Measurements from ENCODE around the gene FRAS1.

DNA sequence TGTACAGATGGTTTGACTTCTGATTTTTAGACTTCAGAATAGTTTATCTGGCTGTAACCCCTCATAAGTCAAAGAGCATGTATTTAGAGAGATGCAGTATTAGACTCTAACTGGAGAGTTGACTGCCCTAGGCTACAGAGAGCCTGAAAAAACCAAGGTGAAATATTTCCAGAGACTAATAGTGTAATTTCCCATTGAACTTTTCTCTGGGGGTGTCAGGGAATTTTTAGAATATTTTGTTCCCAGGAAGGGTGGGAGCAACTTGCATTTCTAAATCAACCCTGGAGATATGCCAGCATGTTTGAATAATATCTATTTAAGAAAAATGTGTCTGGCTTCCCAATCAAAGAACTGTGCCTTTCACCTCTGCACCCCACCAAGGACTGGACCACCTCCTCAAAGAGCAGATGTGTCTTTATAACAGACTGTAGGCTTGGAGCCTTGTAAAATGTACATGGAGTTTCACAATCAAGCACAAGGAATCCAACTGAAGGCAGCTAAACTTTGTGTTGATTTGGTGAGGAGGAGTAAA is 496.5 kb downstream of the FRAS1 start:
- TF ChIP-seq POLR2A (IDR thresholded peaks at IDR 0.05) (no peak), POLR2AphosphoS5 (IDR thresholded peaks at IDR 0.05) (no peak)
- TF ChIP-seq, protein P1, sequence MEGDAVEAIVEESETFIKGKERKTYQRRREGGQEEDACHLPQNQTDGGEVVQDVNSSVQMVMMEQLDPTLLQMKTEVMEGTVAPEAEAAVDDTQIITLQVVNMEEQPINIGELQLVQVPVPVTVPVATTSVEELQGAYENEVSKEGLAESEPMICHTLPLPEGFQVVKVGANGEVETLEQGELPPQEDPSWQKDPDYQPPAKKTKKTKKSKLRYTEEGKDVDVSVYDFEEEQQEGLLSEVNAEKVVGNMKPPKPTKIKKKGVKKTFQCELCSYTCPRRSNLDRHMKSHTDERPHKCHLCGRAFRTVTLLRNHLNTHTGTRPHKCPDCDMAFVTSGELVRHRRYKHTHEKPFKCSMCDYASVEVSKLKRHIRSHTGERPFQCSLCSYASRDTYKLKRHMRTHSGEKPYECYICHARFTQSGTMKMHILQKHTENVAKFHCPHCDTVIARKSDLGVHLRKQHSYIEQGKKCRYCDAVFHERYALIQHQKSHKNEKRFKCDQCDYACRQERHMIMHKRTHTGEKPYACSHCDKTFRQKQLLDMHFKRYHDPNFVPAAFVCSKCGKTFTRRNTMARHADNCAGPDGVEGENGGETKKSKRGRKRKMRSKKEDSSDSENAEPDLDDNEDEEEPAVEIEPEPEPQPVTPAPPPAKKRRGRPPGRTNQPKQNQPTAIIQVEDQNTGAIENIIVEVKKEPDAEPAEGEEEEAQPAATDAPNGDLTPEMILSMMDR (IDR thresholded peaks at IDR 0.05): no peak

Data from breast epithelium (tissue), 3 donors.